ENCODE results near the gene CLBA1. TPM values are rescaled to one million over a fixed set of nuclear protein-coding genes. Genes with fewer than 3 reads are reported as not detected.

CLBA1 gene
- total and polyA plus RNA-seq, 2 donors (not counting 1 experiment from before 2014, with no cell fraction given) = 11.3 to 11.7 TPM

DNA sequence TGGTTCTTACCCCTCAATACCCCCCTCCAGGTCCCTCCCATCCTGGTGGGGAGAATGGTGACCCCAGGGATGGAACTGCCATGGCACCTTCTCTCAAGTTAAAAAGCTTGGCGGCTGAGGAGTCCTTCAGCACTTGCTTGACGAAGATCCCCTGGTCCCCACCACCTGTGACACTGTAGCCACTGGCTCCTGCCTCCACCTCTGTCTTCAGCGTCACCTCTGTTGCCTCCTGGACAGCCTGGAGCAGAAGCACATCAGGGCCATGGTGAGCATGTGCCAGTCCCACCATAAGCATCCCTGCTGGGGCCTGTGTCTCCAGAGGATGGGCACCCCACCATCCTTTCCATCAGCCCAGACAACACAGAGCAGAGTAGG lies 30.2 kb upstream of the CLBA1 start:
- Histone ChIP-seq H3K79me2 (ENCODE audit: control insufficient read depth, insufficient read depth, low read length) (no peaks in the 10 kb centered on the region), H3K4me1 (ENCODE audit: control insufficient read depth, extremely low read depth, insufficient read depth, low read length) (no peaks in the 10 kb centered on the region), H3K36me3 (ENCODE audit: control insufficient read depth, insufficient read depth, low read length) (no peaks in the 10 kb centered on the region), H4K20me1 (ENCODE audit: control insufficient read depth, extremely low read depth, insufficient read depth, low read length) (no peaks in the 10 kb centered on the region), H3K9ac (ENCODE audit: insufficient read depth, low read length) (no peak overlapping the region), H3K9me3 (ENCODE audit: control insufficient read depth, insufficient read depth, low read depth, low read length) (no peaks in the 10 kb centered on the region), H2AFZ (ENCODE audit: low read length) (no peak overlapping the region), H3K27me3 (ENCODE audit: control insufficient read depth, insufficient read depth, low read length) (no peaks in the 10 kb centered on the region), H3K4me3 (replicated peaks in 1 of 4; ENCODE audit: control extremely low read depth in 1 of 4, insufficient read depth in 1 of 4, low read depth in 3 of 4, low read length in 4 of 4) (no peak overlapping the region), H3K27ac (ENCODE audit: insufficient read depth, low read length) (no peak overlapping the region), H3K4me2 (ENCODE audit: extremely low read depth, insufficient read depth, low read length) (no peak overlapping the region)
- no peak for DNase-seq (ENCODE audit: low read depth in 2 of 2)
- TF ChIP-seq CTCF (conservative IDR thresholded peaks at IDR 0.05 in 1 of 2, IDR thresholded peaks at IDR 0.05 in 1 of 2; ENCODE audit: low read depth in 1 of 2, low read length in 2 of 2) = no peak
- TF ChIP-seq EZH2 (IDR thresholded peaks at IDR 0.05; ENCODE audit: low read length, missing control alignments) = no peak

DNA sequence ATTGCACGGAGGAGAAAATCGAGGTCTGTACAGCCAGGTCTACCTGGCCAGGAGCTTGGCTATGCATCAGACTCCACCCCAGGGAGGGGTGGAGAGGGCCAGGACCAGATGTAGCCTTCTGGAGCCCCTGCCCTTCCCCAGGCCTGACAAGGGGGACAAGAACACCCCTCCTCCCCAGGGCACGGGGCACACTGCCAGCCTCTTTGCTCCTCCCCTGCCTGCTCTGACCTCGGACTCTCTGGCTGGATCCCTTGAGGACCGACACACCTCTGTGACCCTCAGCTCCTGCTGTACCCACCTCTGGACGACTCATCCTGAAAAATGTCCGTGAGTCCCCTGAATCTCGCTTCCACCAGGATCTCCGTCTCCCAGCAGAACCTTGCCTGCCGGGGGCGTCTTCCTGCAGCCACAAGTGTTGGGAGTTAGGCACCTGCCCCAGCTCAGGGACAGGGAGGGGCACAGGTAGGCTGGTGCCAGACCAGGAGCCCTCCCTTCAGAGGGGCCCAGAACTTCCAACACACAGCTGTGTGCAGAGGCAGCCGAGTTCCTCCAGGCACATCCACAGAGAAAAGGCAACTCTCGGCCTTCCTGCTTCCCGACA lies 29.2 kb upstream of the CLBA1 start:
- Histone ChIP-seq H3K9ac (ENCODE audit: insufficient read depth, low read length) (no peak overlapping the region), H3K27me3 (ENCODE audit: control insufficient read depth, insufficient read depth, low read length) (no peaks in the 10 kb centered on the region), H3K4me2 (ENCODE audit: extremely low read depth, insufficient read depth, low read length) (no peak overlapping the region), H3K36me3 (ENCODE audit: control insufficient read depth, insufficient read depth, low read length) (no peaks in the 10 kb centered on the region), H4K20me1 (ENCODE audit: control insufficient read depth, extremely low read depth, insufficient read depth, low read length) (no peaks in the 10 kb centered on the region), H2AFZ (ENCODE audit: low read length) (no peak overlapping the region), H3K79me2 (ENCODE audit: control insufficient read depth, insufficient read depth, low read length) (no peaks in the 10 kb centered on the region), H3K27ac (ENCODE audit: insufficient read depth, low read length) (no peak overlapping the region), H3K9me3 (ENCODE audit: control insufficient read depth, insufficient read depth, low read depth, low read length) (no peaks in the 10 kb centered on the region), H3K4me3 (replicated peaks in 1 of 4; ENCODE audit: control extremely low read depth in 1 of 4, insufficient read depth in 1 of 4, low read depth in 3 of 4, low read length in 4 of 4) (no peak overlapping the region), H3K4me1 (ENCODE audit: control insufficient read depth, extremely low read depth, insufficient read depth, low read length) (no peaks in the 10 kb centered on the region)
- TF ChIP-seq EZH2 (IDR thresholded peaks at IDR 0.05; ENCODE audit: low read length, missing control alignments) (no peak), CTCF (conservative IDR thresholded peaks at IDR 0.05 in 1 of 2, IDR thresholded peaks at IDR 0.05 in 1 of 2; ENCODE audit: low read depth in 1 of 2, low read length in 2 of 2) (no peak)
- no peak for DNase-seq (ENCODE audit: low read depth in 2 of 2)

GRCh38 chr14:104957146-104958113 lies 28.2 kb upstream of the CLBA1 start:
- H2AFZ ChIP-seq (ENCODE audit: low read length) = no peak overlapping the region
- H3K9me3 ChIP-seq (ENCODE audit: control insufficient read depth, insufficient read depth, low read depth, low read length) = no peaks in the 10 kb centered on the region
- no peak overlapping the region for H3K4me3 ChIP-seq (replicated peaks in 1 of 4; ENCODE audit: control extremely low read depth in 1 of 4, insufficient read depth in 1 of 4, low read depth in 3 of 4, low read length in 4 of 4)
- DNase-seq (ENCODE audit: low read depth in 2 of 2) = peak in 1 of 2 donors; percentile 12
- no peak overlapping the region for H3K9ac ChIP-seq (ENCODE audit: insufficient read depth, low read length)
- no peak for TF ChIP-seq EZH2 (IDR thresholded peaks at IDR 0.05; ENCODE audit: low read length, missing control alignments)
- no peak for TF ChIP-seq CTCF (conservative IDR thresholded peaks at IDR 0.05 in 1 of 2, IDR thresholded peaks at IDR 0.05 in 1 of 2; ENCODE audit: low read depth in 1 of 2, low read length in 2 of 2)
- no peaks in the 10 kb centered on the region for H3K27me3 ChIP-seq (ENCODE audit: control insufficient read depth, insufficient read depth, low read length)
- H3K79me2 ChIP-seq (ENCODE audit: control insufficient read depth, insufficient read depth, low read length) = no peaks in the 10 kb centered on the region
- H4K20me1 ChIP-seq (ENCODE audit: control insufficient read depth, extremely low read depth, insufficient read depth, low read length) = no peaks in the 10 kb centered on the region
- H3K27ac ChIP-seq (ENCODE audit: insufficient read depth, low read length) = no peak overlapping the region
- H3K36me3 ChIP-seq (ENCODE audit: control insufficient read depth, insufficient read depth, low read length) = no peaks in the 10 kb centered on the region
- H3K4me1 ChIP-seq (ENCODE audit: control insufficient read depth, extremely low read depth, insufficient read depth, low read length) = no peaks in the 10 kb centered on the region
- H3K4me2 ChIP-seq (ENCODE audit: extremely low read depth, insufficient read depth, low read length) = no peak overlapping the region

All from fibroblast of lung (primary cell).